Measurements from ENCODE around the gene ZP3.
"Not testable (repeated sequence)": the region's sequence is repeated elsewhere in the genome, so short reads cannot be mapped to it uniquely, and the experiment has no call there.

- TF ChIP-seq, protein P1, sequence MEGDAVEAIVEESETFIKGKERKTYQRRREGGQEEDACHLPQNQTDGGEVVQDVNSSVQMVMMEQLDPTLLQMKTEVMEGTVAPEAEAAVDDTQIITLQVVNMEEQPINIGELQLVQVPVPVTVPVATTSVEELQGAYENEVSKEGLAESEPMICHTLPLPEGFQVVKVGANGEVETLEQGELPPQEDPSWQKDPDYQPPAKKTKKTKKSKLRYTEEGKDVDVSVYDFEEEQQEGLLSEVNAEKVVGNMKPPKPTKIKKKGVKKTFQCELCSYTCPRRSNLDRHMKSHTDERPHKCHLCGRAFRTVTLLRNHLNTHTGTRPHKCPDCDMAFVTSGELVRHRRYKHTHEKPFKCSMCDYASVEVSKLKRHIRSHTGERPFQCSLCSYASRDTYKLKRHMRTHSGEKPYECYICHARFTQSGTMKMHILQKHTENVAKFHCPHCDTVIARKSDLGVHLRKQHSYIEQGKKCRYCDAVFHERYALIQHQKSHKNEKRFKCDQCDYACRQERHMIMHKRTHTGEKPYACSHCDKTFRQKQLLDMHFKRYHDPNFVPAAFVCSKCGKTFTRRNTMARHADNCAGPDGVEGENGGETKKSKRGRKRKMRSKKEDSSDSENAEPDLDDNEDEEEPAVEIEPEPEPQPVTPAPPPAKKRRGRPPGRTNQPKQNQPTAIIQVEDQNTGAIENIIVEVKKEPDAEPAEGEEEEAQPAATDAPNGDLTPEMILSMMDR (IDR thresholded peaks at IDR 0.05): not testable (repeated sequence)
- not testable (repeated sequence) for TF ChIP-seq POLR2A (IDR thresholded peaks at IDR 0.05)
Measured at GRCh38 chr7:76445577-76446008, 20.8 kb downstream of the ZP3 start.
